Stomach (tissue), 9 donors: ENCODE measurements around the gene ADARB2. TPM values are rescaled to one million over a fixed set of nuclear protein-coding genes. Genes with fewer than 3 reads are reported as not detected.

ENCODE experiments used
- DNase-seq, 2 donors: peaks; one replicate each; pipeline versions ENCODE4 v3.0.0 to v3.0.0-alpha.2; 2013 to 2019
- H3K27ac ChIP-seq, 5 donors: fragments of 200-600 bp in 4 of 5; sonication (generic) in 4 of 5; one replicate each; pipeline ENCODE4 v1.5.1; 2013 to 2019; ENCODE audit warnings: mild to moderate bottlenecking in 1 of 5, moderate library complexity in 1 of 5
- H3K27me3 ChIP-seq, 3 donors: fragments of 200-600 bp; sonication (generic); one replicate each; pipeline ENCODE4 v1.5.1; 2017 to 2019; ENCODE audit warnings: mixed run types in 1 of 3
- H3K36me3 ChIP-seq, 4 donors: fragments of 200-600 bp; sonication (generic); 1 replicate in 3 of 4; 2 replicates in 1 of 4; pipeline ENCODE4 v1.5.1; 2016 to 2019
- H3K4me1 ChIP-seq, 4 donors: fragments of 200-600 bp; sonication (generic); one replicate each; pipeline ENCODE4 v1.5.1; 2016 to 2019
- H3K4me3 ChIP-seq, 4 donors: fragments of 200-600 bp; sonication (generic) in 3 of 4; one replicate each; pipeline ENCODE4 v1.5.1; 2016 to 2019; ENCODE audit warnings: mild to moderate bottlenecking in 1 of 4
- H3K9me3 ChIP-seq, 4 donors: fragments of 200-600 bp; sonication (generic); one replicate each; pipeline ENCODE4 v1.5.1; 2016 to 2019
- CTCF ChIP-seq, 7 experiments: fragments of 450-650 bp in 4 of 7; fragments of 200-600 bp in 3 of 7; sonication (generic) in 3 of 7; IDR thresholded peaks; one replicate each; pipeline ENCODE4 v1.5.1; 2016 to 2019; ENCODE audit warnings: antibody characterized with exemption in 7 of 7, control low read depth in 2 of 7, mild to moderate bottlenecking in 1 of 7
- EP300 ChIP-seq: sonication (generic); formaldehyde crosslinking; IDR thresholded peaks from one replicate; pipeline ENCODE4 v1.6.1; 2017; ENCODE audit warnings: antibody characterized with exemption
- POLR2A ChIP-seq, 4 donors: fragments of 450-650 bp; IDR thresholded peaks; one replicate each; pipeline ENCODE4 v1.6.1; 2016; ENCODE audit warnings: antibody characterized with exemption in 4 of 4, control low read depth in 2 of 4, mild to moderate bottlenecking in 1 of 4, moderate library complexity in 1 of 4
- POLR2AphosphoS5 ChIP-seq, 3 donors: sonication (generic); formaldehyde crosslinking; IDR thresholded peaks; one replicate each; pipeline ENCODE4 v1.6.1; 2016; ENCODE audit warnings: antibody characterized with exemption in 3 of 3
- WGBS, 5 donors: extraction: QIAGEN DNeasy Blood & Tissue Kit in 3 of 5; methylation state at CpG; one replicate each; pipeline versions ENCODE4 v1.1.5 to v1.1.7; 2013 to 2018; 5-methylcytosine and 5-hydroxymethylcytosine counted together
- intact Hi-C: fragments of 100-400 bp; cut with DNase I; formaldehyde crosslinking; loops from one replicate; pipeline ENCODE4 v1.15.1; 2023; ENCODE audit warnings: low total_unique reads
- polyA plus RNA-seq, 3 donors: library from polyadenylated mRNA; stranded (reverse); fragments of 200-250 nt; gene quantifications; one replicate each; pipeline ENCODE4 v1.2.3, GENCODE V29; 2013
- total RNA-seq, 5 donors: library from RNA; depleted of rRNA; stranded (reverse); fragments of >200 nt; gene quantifications; one replicate each; pipeline versions ENCODE4 v1.1.0 to v1.2.3, GENCODE V29; 2014 to 2016
- donor health status: healthy with polysubstance abuse.
- donor health status: Bipolar disorder and iron deficiency.
- donor health status: healthy.

Gene ADARB2
- total and polyA plus RNA-seq, 8 donors, result 0.55 to 4.1 (median 1.4) TPM; not detected in 1

GRCh38 chr10:1683649-1684048, 53.7 kb downstream of the ADARB2 start:
- no peaks in the 10 kb centered on the region for H3K9me3 ChIP-seq
- no peak for DNase-seq
- H3K36me3 ChIP-seq, result no peaks in the 10 kb centered on the region
- no peak overlapping the region for H3K4me3 ChIP-seq
- no peaks in the 10 kb centered on the region for H3K27me3 ChIP-seq
- TF ChIP-seq POLR2AphosphoS5 (IDR thresholded peaks at IDR 0.05) (no peak), EP300 (no peak), CTCF (IDR thresholded peaks at IDR 0.05) (no peak), POLR2A (IDR thresholded peaks at IDR 0.05) (no peak)
- 86 to 93% (median 89%) methylated on average over 12 of the region's 12 CpGs for WGBS, 5 donors
- intact Hi-C loops, result no loop called here
- H3K27ac ChIP-seq, result no peak overlapping the region
- H3K4me1 ChIP-seq, result no peaks in the 10 kb centered on the region

GRCh38 chr10:1679821-1680650, 57.3 kb downstream of the ADARB2 start:
- DNase-seq, result no peak
- H3K36me3 ChIP-seq, result no peaks in the 10 kb centered on the region
- 62 to 73% (median 68%) methylated on average over 13 of the region's 13 CpGs for WGBS, 5 donors
- H3K4me3 ChIP-seq, result no peak overlapping the region
- no peaks in the 10 kb centered on the region for H3K9me3 ChIP-seq
- peaks cover 0 to 6% (median 0%) of the 10 kb centered on the region in 3 donors for H3K27me3 ChIP-seq
- TF ChIP-seq CTCF (IDR thresholded peaks at IDR 0.05) (no peak), POLR2A (IDR thresholded peaks at IDR 0.05) (no peak), EP300 (no peak), POLR2AphosphoS5 (IDR thresholded peaks at IDR 0.05) (no peak)
- H3K27ac ChIP-seq, result no peak overlapping the region
- intact Hi-C loops, result no loop called here
- H3K4me1 ChIP-seq, result no peaks in the 10 kb centered on the region

- no peaks in the 10 kb centered on the region for H3K4me1 ChIP-seq
- intact Hi-C loops, result no loop called here
- TF ChIP-seq POLR2AphosphoS5 (IDR thresholded peaks at IDR 0.05) (no peak), EP300 (no peak), CTCF (IDR thresholded peaks at IDR 0.05) (no peak), POLR2A (IDR thresholded peaks at IDR 0.05) (no peak)
- H3K4me3 ChIP-seq, result no peak overlapping the region
- no peaks in the 10 kb centered on the region for H3K9me3 ChIP-seq
- no peak for DNase-seq
- H3K36me3 ChIP-seq, result no peaks in the 10 kb centered on the region
- no peak overlapping the region for H3K27ac ChIP-seq
- 80 to 88% (median 86%) methylated on average over 8 to 15 of the region's 15 CpGs for WGBS, 5 donors
- peaks cover 0 to 6% (median 0%) of the 10 kb centered on the region in 3 donors for H3K27me3 ChIP-seq
These were observed 59.2 kb downstream of the ADARB2 start for GRCh38 chr10:1678084-1678483.

GRCh38 chr10:1677307-1677939, 59.9 kb downstream of the ADARB2 start:
- WGBS, 5 donors, result 61 to 80% (median 69%) methylated on average over 6 of the region's 6 CpGs
- Histone ChIP-seq H3K4me3 (no peak overlapping the region), H3K36me3 (no peaks in the 10 kb centered on the region), H3K9me3 (no peaks in the 10 kb centered on the region), H3K4me1 (no peaks in the 10 kb centered on the region), H3K27ac (no peak overlapping the region), H3K27me3 (peaks cover 0 to 6% (median 0%) of the 10 kb centered on the region in 3 donors)
- DNase-seq, result no peak
- no peak for TF ChIP-seq POLR2A (IDR thresholded peaks at IDR 0.05)
- TF ChIP-seq POLR2AphosphoS5 (IDR thresholded peaks at IDR 0.05), result no peak
- no peak for TF ChIP-seq CTCF (IDR thresholded peaks at IDR 0.05)
- no peak for TF ChIP-seq EP300
- intact Hi-C loops, result no loop called here
